ENCODE results near the gene AKAP9. TPM values are rescaled to one million over a fixed set of nuclear protein-coding genes. Genes with fewer than 3 reads are reported as not detected.

Gene AKAP9
- total RNA-seq, 4 donors from 2014 or later = 188 to 236 (median 192) TPM

GRCh38 chr7:92110857-92111256, 170.2 kb downstream of the AKAP9 start:
- peaks cover 0 to 64% (median 0%) of the 10 kb centered on the region in 3 donors for H3K36me3 ChIP-seq
- no peak for DNase-seq

GRCh38 chr7:92115821-92116220, 175.2 kb downstream of the AKAP9 start:
- Histone ChIP-seq H3K27me3 (no peaks in the 10 kb centered on the region), H3K27ac (no peak overlapping the region), H3K36me3 (peaks cover 0 to 42% (median 0%) of the 10 kb centered on the region in 3 donors), H3K4me1 (no peaks in the 10 kb centered on the region), H3K4me3 (no peak overlapping the region), H3K9me3 (no peaks in the 10 kb centered on the region)
- no peak for DNase-seq
- TF ChIP-seq POLR2A (IDR thresholded peaks at IDR 0.05) (no peak), CTCF (IDR thresholded peaks at IDR 0.05) (no peak)

More at GRCh38 chr7:92110857-92111256, 170.2 kb downstream of the AKAP9 start:
- TF ChIP-seq CTCF (IDR thresholded peaks at IDR 0.05) = no peak
- no peak for TF ChIP-seq POLR2A (IDR thresholded peaks at IDR 0.05)
- Histone ChIP-seq H3K27me3 (no peaks in the 10 kb centered on the region), H3K27ac (no peak overlapping the region), H3K4me3 (no peak overlapping the region), H3K9me3 (no peaks in the 10 kb centered on the region), H3K4me1 (no peaks in the 10 kb centered on the region)

GRCh38 chr7:92116949-92117348, 176.3 kb downstream of the AKAP9 start:
- DNase-seq = no peak
- Histone ChIP-seq H3K36me3 (peaks cover 0 to 49% (median 0%) of the 10 kb centered on the region in 3 donors), H3K27me3 (no peaks in the 10 kb centered on the region), H3K4me3 (no peak overlapping the region), H3K4me1 (no peaks in the 10 kb centered on the region), H3K9me3 (no peaks in the 10 kb centered on the region), H3K27ac (no peak overlapping the region)
- TF ChIP-seq POLR2A (IDR thresholded peaks at IDR 0.05) (no peak), CTCF (IDR thresholded peaks at IDR 0.05) (no peak)

GRCh38 chr7:92119213-92119759, 178.6 kb downstream of the AKAP9 start:
- TF ChIP-seq CTCF (IDR thresholded peaks at IDR 0.05) = no peak
- no peak for TF ChIP-seq POLR2A (IDR thresholded peaks at IDR 0.05)
- Histone ChIP-seq H3K27ac (no peak overlapping the region), H3K27me3 (no peaks in the 10 kb centered on the region), H3K4me1 (no peaks in the 10 kb centered on the region), H3K4me3 (no peak overlapping the region), H3K9me3 (no peaks in the 10 kb centered on the region), H3K36me3 (peaks cover 0 to 68% (median 0%) of the 10 kb centered on the region in 3 donors)
- DNase-seq = no peak

GRCh38 chr7:92121681-92122080, 181.0 kb downstream of the AKAP9 start:
- H3K36me3 ChIP-seq = peaks cover 0 to 71% (median 0%) of the 10 kb centered on the region in 3 donors
- no peaks in the 10 kb centered on the region for H3K27me3 ChIP-seq
- H3K9me3 ChIP-seq = no peaks in the 10 kb centered on the region
- DNase-seq = no peak
- TF ChIP-seq CTCF (IDR thresholded peaks at IDR 0.05) (no peak), POLR2A (IDR thresholded peaks at IDR 0.05) (no peak)
- no peak overlapping the region for H3K4me3 ChIP-seq
- H3K27ac ChIP-seq = no peak overlapping the region
- no peaks in the 10 kb centered on the region for H3K4me1 ChIP-seq

All from Peyer's patch (tissue), 4 donors.